Gastrocnemius medialis (tissue), 4 donors: ENCODE measurements around the gene ZNF219. TPM values are rescaled to one million over a fixed set of nuclear protein-coding genes. Genes with fewer than 3 reads are reported as not detected.

Experiments used
- ATAC-seq, 2 donors: fragments of 150-250 bp; one replicate each; pipeline ENCODE4 v1.9.1; 2016
- DNase-seq, 2 donors: peaks; one replicate each; pipeline ENCODE4 v3.0.0-alpha.2; 2019
- H3K27ac ChIP-seq, 4 donors: fragments of 200-600 bp; sonication (generic); 1 replicate in 1 of 4; 2 replicates in 3 of 4; pipeline ENCODE4 v1.5.1; 2016 to 2018; ENCODE audit warnings: mild to moderate bottlenecking in 2 of 4, moderate library complexity in 1 of 4
- H3K27me3 ChIP-seq, 3 donors: fragments of 200-600 bp; sonication (generic) in 2 of 3; 1 replicate in 1 of 3; 2 replicates in 2 of 3; pipeline versions ENCODE4 v1.5.1 to v1.6.0; 2016 to 2019; ENCODE audit warnings: mild to moderate bottlenecking in 1 of 3, moderate library complexity in 1 of 3
- H3K36me3 ChIP-seq, 2 donors: fragments of 200-600 bp; sonication (generic) in 1 of 2; one replicate each; pipeline ENCODE4 v1.5.1; 2017 to 2018
- H3K4me1 ChIP-seq, 2 donors: fragments of 200-600 bp; sonication (generic) in 1 of 2; one replicate each; pipeline ENCODE4 v1.5.1; 2016 to 2017; ENCODE audit warnings: mild to moderate bottlenecking in 2 of 2
- H3K4me3 ChIP-seq, 4 donors: fragments of 200-600 bp; sonication (generic) in 3 of 4; 1 replicate in 1 of 4; 2 replicates in 3 of 4; pipeline ENCODE4 v1.5.1; 2016 to 2019; ENCODE audit warnings: mild to moderate bottlenecking in 2 of 4
- H3K9me3 ChIP-seq, 3 donors: fragments of 200-600 bp; sonication (generic) in 2 of 3; 1 replicate in 1 of 3; 2 replicates in 2 of 3; pipeline ENCODE4 v1.5.1; 2016 to 2019
- CTCF ChIP-seq, 5 experiments: fragments of 450-650 bp in 3 of 5; fragments of 200-600 bp in 2 of 5; sonication (generic) in 2 of 5; IDR thresholded peaks in 4 of 5; conservative IDR thresholded peaks in 1 of 5; 1 replicate in 4 of 5; 2 replicates in 1 of 5; pipeline ENCODE4 v1.5.1; 2016 to 2019; ENCODE audit warnings: antibody characterized with exemption in 5 of 5, mild to moderate bottlenecking in 3 of 5, moderate library complexity in 3 of 5
- POLR2A ChIP-seq, 2 donors: fragments of 450-650 bp; IDR thresholded peaks; one replicate each; pipeline ENCODE4 v1.6.1; 2017; ENCODE audit warnings: antibody characterized with exemption in 2 of 2, mild to moderate bottlenecking in 2 of 2, moderate library complexity in 2 of 2
- in situ Hi-C, 4 donors: fragments of 200-750 bp; cut with MboI; loops; one replicate each; pipeline versions ENCODE4 v1.15.0 to v1.8.0; 2017; ENCODE audit warnings: low sequenced_read_pairs in 4 of 4
- intact Hi-C: fragments of 100-400 bp; cut with DNase I; formaldehyde crosslinking; loops from one replicate; pipeline ENCODE4 v1.15.1; 2023; ENCODE audit warnings: low total_unique reads
- total RNA-seq, 4 donors: library from RNA; depleted of rRNA; stranded (reverse); fragments of >200 nt; gene quantifications; one replicate each; pipeline versions ENCODE4 v1.1.0 to v1.2.3, GENCODE V29; 2016

The ZNF219 gene
- total RNA-seq, 4 donors from 2014 or later: 25.9 to 48.9 (median 43.9) TPM

GRCh38 chr14:21107283-21107800 lies 8.9 kb upstream of the ZNF219 start:
- Histone ChIP-seq H3K4me3 (no peak overlapping the region), H3K36me3 (no peaks in the 10 kb centered on the region), H3K4me1 (peaks cover 34% of the 10 kb centered on the region in 2 donors), H3K9me3 (no peaks in the 10 kb centered on the region), H3K27me3 (no peaks in the 10 kb centered on the region), H3K27ac (peak overlapping the region; percentile 97 to 99 (median 98))
- intact Hi-C loops: loop anchor here (5.0 to 10.0 kb wide), 3 partner anchors 135 to 763 kb away; partner anchors contain the start of gene PARP2
- TF ChIP-seq CTCF (IDR thresholded peaks at IDR 0.05 in 4 of 5, conservative IDR thresholded peaks at IDR 0.05 in 1 of 5): no peak
- no peak for TF ChIP-seq POLR2A (IDR thresholded peaks at IDR 0.05)
- ATAC-seq (no peak), DNase-seq (no peak)
- in situ Hi-C loops: loop anchor here (5.0 to 25.0 kb wide), 5 partner anchors 40 to 420 kb away; partner anchors contain the start of genes ANG (in 2 of the 4) and RNASE4 (in 2 of the 4)

GRCh38 chr14:21106498-21107282 lies 8.2 kb upstream of the ZNF219 start:
- H3K9me3 ChIP-seq: no peaks in the 10 kb centered on the region
- H3K27me3 ChIP-seq: no peaks in the 10 kb centered on the region
- DNase-seq (peak; percentile 63 to 79), ATAC-seq (peak in 1 of 2 donors; percentile 45)
- peak overlapping the region; percentile 32 to 45 (median 36) for H3K4me3 ChIP-seq
- intact Hi-C loops: loop anchor here (5.0 to 10.0 kb wide), 3 partner anchors 134 to 762 kb away; partner anchors contain the start of gene PARP2
- in situ Hi-C loops: loop anchor here (5.0 to 25.0 kb wide), 5 partner anchors 39 to 419 kb away; partner anchors contain the start of genes ANG (in 2 of the 4) and RNASE4 (in 2 of the 4)
- peaks cover 34% of the 10 kb centered on the region in 2 donors for H3K4me1 ChIP-seq
- peak overlapping the region; percentile 97 to 99 (median 98) for H3K27ac ChIP-seq
- TF ChIP-seq POLR2A (IDR thresholded peaks at IDR 0.05): no peak
- peak; percentile 79 to 95 (median 83) for TF ChIP-seq CTCF (IDR thresholded peaks at IDR 0.05 in 4 of 5, conservative IDR thresholded peaks at IDR 0.05 in 1 of 5)
- no peaks in the 10 kb centered on the region for H3K36me3 ChIP-seq

GRCh38 chr14:21106176-21106497 lies 7.7 kb upstream of the ZNF219 start:
- TF ChIP-seq CTCF (IDR thresholded peaks at IDR 0.05 in 4 of 5, conservative IDR thresholded peaks at IDR 0.05 in 1 of 5) (no peak), POLR2A (IDR thresholded peaks at IDR 0.05) (no peak)
- Histone ChIP-seq H3K27me3 (no peaks in the 10 kb centered on the region), H3K27ac (peak overlapping the region; percentile 97 to 99 (median 98)), H3K4me1 (peaks cover 34% of the 10 kb centered on the region in 2 donors), H3K36me3 (no peaks in the 10 kb centered on the region), H3K4me3 (peak overlapping the region in 1 of 4 donors; percentile 37), H3K9me3 (no peaks in the 10 kb centered on the region)
- DNase-seq (no peak), ATAC-seq (no peak)
- in situ Hi-C loops: loop anchor here (5.0 to 25.0 kb wide), 5 partner anchors 39 to 419 kb away; partner anchors contain the start of genes ANG (in 2 of the 4) and RNASE4 (in 2 of the 4)
- intact Hi-C loops: loop anchor here (5.0 to 10.0 kb wide), 3 partner anchors 134 to 761 kb away; partner anchors contain the start of gene PARP2

GRCh38 chr14:21105095-21105494 lies 6.6 kb upstream of the ZNF219 start:
- Histone ChIP-seq H3K9me3 (no peaks in the 10 kb centered on the region), H3K27me3 (no peaks in the 10 kb centered on the region), H3K27ac (peak overlapping the region; percentile 97 to 99 (median 98)), H3K4me1 (peaks cover 34% of the 10 kb centered on the region in 2 donors), H3K36me3 (no peaks in the 10 kb centered on the region), H3K4me3 (no peak overlapping the region)
- ATAC-seq (no peak), DNase-seq (no peak)
- intact Hi-C loops: loop anchor here (2.0 to 10.0 kb wide), 4 partner anchors 133 to 760 kb away; partner anchors contain the start of genes HNRNPC and PARP2
- in situ Hi-C loops: loop anchor here (5.0 to 25.0 kb wide), 5 partner anchors 38 to 418 kb away; partner anchors contain the start of genes ANG (in 2 of the 4) and RNASE4 (in 2 of the 4)
- no peak for TF ChIP-seq POLR2A (IDR thresholded peaks at IDR 0.05)
- no peak for TF ChIP-seq CTCF (IDR thresholded peaks at IDR 0.05 in 4 of 5, conservative IDR thresholded peaks at IDR 0.05 in 1 of 5)
